Midbrain (tissue), 1 donor: Measurements from ENCODE around the gene GSTM4.
"Not testable (repeated sequence)": the region's sequence is repeated elsewhere in the genome, so short reads cannot be mapped to it uniquely, and the experiment has no call there.

Experiments used
- DNase-seq: peaks from one replicate; lab custom pipeline; 2025; lab: John Stamatoyannopoulos, UW

The GSTM4 gene

DNA sequence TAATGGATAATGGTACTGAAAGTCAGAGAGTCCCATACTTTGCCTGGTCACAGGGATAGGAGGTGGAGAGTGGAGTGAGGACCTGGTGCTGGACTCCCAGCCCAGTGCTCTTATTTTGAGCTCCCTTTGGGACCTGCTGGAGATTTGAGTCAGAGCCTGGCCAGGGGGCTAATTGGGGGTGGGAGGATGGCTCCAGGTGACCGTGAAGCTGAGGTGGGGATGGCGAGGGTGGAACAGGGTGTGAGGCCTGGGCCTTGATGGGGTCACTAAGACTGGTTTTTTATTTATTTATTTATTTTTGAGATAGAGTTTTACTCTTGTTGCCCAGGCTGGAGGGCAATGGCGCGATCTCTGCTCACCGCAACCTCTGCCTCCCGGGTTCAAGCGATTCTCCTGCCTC lies 18.5 kb upstream of the GSTM4 start:
- DNase-seq = no peak

DNA sequence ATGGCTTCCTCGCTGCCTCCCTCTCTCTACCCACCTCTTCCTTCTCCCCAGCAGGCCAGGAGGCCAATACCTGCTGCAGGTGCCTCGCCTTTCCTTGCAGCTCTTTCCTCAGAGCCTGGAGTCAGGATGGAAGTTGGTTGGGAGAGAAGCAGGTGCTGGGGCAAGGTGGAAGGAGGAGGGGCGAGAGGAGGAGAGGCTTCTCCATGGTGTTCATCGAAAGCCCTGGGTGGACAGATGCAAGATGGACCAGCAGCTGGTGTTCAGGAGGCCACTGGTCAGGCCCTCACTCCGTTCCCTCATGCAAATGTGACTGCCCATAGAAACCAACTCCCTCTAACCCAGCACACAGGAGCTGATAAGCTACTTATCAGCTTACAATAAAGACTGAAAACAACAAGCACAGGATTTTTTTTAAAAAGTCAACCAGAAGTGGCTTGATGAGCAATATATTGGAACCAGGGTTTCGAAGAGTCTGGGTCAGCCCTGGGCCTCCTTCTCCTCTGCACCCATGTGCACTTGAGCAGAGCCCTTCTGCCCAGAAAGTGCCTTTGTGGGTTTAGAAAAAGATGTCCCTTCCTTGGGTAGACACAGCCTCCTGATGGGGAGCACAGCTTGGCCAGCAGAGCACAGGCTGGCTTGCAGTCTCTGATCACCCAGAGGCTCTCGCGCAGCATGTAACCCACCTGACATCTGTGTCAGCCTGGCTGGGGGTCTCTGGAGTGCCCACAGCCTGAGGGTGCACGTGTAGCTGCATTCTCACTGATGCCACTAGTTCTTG lies 16.6 kb upstream of the GSTM4 start:
- DNase-seq = no peak

- no peak for DNase-seq
Measured at GRCh38 chr1:109639841-109640184, 16.1 kb upstream of the GSTM4 start.

DNA sequence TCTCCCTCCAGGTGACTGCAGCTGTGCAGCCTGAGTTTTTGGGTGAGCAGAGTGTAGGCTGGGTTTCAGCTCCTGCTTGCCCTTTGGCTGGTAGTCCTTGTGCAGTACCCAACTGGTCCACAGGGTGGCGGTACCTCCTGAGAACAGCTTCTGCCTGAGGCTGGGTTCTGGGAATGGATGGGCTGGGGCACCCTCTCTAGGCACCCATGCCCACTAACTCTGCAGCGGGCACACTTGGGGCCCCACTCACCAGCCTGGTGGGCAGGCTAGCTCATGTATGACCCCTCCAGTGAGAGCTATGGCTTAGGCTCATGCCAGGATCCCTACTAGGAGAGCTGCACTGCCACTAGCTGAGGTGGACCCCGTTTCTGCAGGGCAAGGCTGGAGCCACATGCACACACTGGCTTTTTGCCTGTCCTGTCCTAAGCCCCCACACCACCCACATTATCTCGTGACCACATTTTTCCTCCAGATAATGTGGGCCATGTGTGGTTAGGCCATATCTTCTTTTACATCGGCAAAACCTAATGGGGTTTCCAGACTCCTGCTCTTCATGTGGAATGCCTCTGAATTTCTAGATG lies 15.5 kb upstream of the GSTM4 start:
- peak; percentile 77 for DNase-seq

- no peak for DNase-seq
Measured at GRCh38 chr1:109641078-109641740, 14.7 kb upstream of the GSTM4 start.

GRCh38 chr1:109641861-109642260 lies 14.0 kb upstream of the GSTM4 start:
- DNase-seq = no peak

DNA sequence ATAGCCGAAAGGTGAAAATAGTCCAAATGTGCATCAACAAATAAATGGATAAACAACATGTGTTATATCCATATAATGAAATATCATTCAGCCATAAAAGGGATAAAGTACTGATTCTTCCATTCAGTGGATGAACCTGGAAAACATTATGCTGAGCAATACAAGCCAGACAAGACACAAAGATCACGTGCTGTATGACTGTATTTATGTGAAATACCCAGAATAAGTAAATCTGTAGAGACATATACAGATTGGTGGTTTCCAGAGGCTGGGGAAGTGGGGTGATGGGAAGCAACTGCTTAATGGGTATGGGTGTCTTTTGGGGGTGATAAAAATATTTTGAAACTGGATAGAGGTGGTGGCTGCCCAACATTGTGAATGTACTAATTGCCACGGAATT lies 13.3 kb upstream of the GSTM4 start:
- DNase-seq = no peak

- DNase-seq = peak; percentile 69
Measured at GRCh38 chr1:109643385-109644230, 12.3 kb upstream of the GSTM4 start.

GRCh38 chr1:109644670-109645069 lies 11.2 kb upstream of the GSTM4 start:
- DNase-seq = no peak

DNA sequence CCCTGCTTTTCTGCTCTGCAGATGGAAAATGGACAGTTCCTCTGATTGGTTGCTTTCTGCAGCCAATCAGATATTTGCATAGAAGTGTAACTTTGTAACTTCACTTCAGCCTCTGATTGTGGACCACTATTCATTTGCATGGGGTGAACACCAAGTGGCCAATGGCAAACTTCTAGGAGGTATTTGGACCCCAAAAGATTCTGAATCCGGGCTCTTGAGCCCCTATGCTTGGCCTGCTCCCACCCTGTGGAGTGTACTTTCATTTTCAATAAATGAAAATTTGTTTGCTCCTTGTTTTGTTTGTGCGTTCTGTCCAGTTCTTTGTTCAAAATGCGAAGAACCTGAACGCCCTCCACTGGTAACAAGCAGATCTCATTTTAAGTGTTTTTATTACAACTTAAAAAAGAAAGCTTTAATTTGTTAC lies 6.4 kb upstream of the GSTM4 start:
- peak; percentile 51 for DNase-seq

- no peak for DNase-seq
Measured at GRCh38 chr1:109650609-109651008, 5.3 kb upstream of the GSTM4 start.

GRCh38 chr1:109652402-109652801 lies 3.5 kb upstream of the GSTM4 start:
- DNase-seq = no peak

- no peak for DNase-seq
Measured at GRCh38 chr1:109653306-109653705, 2.6 kb upstream of the GSTM4 start.

DNA sequence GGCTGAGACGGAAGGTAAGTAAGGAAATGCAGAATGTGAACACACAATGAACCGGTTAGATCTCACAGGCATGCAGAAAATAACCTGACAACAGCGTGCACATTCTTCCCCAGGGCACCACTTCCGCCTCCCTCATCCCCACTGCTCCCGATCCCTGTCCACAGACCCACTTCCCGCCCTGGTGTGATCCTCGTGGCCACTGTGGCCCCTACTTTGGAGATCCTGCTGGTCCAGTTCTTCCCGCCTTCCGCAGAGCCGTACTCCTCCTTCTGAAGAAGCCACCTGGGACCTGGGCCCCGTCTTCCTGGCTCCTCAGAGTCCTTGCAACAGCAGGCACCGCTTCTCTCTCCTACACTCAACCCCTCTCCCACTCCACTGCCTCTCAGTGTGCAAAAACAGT lies 1.4 kb upstream of the GSTM4 start:
- no peak for DNase-seq

GRCh38 chr1:109657395-109657794 lies 1.5 kb downstream of the GSTM4 start:
- no peak for DNase-seq

- DNase-seq = no peak
Measured at GRCh38 chr1:109657970-109658369, 2.1 kb downstream of the GSTM4 start.

DNA sequence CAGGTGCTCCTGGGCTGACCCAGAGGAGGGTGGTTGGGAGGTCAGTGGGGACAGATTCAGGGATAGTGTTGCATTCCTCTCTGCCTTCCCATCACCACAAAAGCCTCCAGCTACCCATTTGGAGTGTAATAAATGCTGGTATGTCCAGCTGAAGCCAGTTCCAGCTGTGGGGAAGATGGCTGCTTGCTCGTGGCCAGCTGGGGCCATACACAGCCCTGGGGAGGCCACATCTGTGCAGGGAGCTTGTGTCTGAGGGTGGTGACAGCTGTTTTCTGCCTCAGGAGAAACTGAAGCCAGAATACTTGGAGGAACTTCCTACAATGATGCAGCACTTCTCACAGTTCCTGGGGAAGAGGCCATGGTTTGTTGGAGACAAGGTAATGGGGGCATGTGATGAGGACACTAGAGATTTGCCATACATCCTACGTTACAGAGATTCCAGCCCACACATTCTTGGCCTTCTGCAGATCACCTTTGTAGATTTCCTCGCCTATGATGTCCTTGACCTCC lies 2.7 kb downstream of the GSTM4 start:
- DNase-seq = no peak

DNA sequence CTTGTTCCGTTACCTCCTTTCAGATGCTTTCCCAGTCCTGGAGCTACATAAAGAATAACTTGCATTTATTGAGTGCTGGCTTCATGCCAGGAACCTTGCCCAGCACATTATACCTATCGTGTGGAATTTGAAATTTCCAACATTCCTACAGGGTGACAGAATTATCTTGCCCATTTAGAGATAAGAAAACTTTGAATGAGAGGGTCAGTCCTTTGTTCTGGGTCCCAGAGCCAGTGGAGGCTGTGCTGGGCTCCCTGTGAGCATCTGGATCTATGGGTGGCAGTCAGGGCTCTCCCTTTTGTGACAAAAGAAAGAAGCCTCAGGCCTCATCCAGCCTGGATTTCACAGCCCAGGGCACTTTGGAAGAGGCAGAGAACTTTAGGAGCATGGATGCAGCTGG lies 3.2 kb downstream of the GSTM4 start:
- DNase-seq = no peak

- DNase-seq = peak; percentile 4
Measured at GRCh38 chr1:109659997-109660690, 4.2 kb downstream of the GSTM4 start.

DNA sequence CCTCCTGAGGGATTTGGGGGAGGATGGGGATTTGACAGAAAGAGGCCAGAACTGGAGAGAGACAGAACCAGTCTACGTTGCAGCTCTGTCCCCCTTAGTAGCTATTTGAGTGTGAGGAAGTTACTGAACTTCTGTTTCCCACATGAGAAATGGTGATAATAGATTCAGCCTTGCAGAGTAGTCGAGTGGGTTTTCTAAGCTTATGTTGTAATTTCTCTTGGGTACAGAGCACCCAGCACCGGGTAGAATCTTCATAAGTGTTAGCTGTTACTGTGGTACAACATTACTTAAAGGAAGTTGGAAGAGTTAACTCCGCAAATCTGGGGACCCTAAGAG lies 4.8 kb downstream of the GSTM4 start:
- not testable (repeated sequence) for DNase-seq

DNA sequence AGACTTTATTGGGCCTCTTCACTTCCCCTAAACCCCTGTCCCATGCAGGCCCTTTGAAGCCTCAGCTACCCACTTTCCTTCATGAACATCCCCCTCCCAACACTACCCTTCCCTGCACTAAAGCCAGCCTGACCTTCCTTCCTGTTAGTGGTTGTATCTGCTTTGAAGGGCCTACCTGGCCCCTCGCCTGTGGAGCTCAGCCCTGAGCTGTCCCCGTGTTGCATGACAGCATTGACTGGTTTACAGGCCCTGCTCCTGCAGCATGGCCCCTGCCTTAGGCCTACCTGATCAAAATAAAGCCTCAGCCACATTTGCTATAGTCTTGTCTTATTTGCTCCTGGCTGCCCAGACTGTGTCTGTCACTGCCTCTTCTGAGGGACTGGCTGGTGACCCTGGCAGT lies 5.5 kb downstream of the GSTM4 start:
- no peak for DNase-seq

GRCh38 chr1:109664671-109665070 lies 8.8 kb downstream of the GSTM4 start:
- DNase-seq = no peak
